ENCODE results near the gene SLC25A1. TPM values are rescaled to one million over a fixed set of nuclear protein-coding genes. Genes with fewer than 3 reads are reported as not detected.

Gene SLC25A1
- polyA plus RNA-seq, 1 donor from 2014 or later: 81.4 TPM

Other genes with a start within 250 kb of the SLC25A1 start
- gene PRODH, start 242.4 kb downstream of the SLC25A1 start, polyA plus RNA-seq: 0.08 and 0.31 TPM in 2 replicates
- gene DGCR2, start 56.3 kb downstream of the SLC25A1 start, polyA plus RNA-seq: 67.1 and 67.7 TPM in 2 replicates
- 0.26 TPM in 1 of 2 replicates, not detected in the other for gene TSSK2, start 47.4 kb downstream of the SLC25A1 start, polyA plus RNA-seq
- 27.6 and 28.0 TPM in 2 replicates for gene ESS2, start 34.1 kb downstream of the SLC25A1 start, polyA plus RNA-seq
- gene GSC2, start 28.4 kb downstream of the SLC25A1 start, polyA plus RNA-seq: not detected in 2 replicates
- 7.8 and 14.1 TPM in 2 replicates for gene CLTCL1, start 113.0 kb upstream of the SLC25A1 start, polyA plus RNA-seq

Measured in neural cell (in vitro differentiated cells).